Dendritic cell treated with granulocyte-macrophage colony-stimulating factor and Interleukin-4, amounts not matched to agents 40 ng/mL and 50 ng/mL, for 4 days (primary cell): ENCODE results near the gene TPPP.
"Not testable (repeated sequence)": the region's sequence is repeated elsewhere in the genome, so short reads cannot be mapped to it uniquely, and the experiment has no call there.

Experiments used
- H3K27ac Mint-ChIP-seq: one replicate; pipeline ENCODE4 v1.8.0; 2022; ENCODE audit warnings: mild to moderate bottlenecking, mixed read lengths
- H3K27me3 Mint-ChIP-seq: one replicate; pipeline ENCODE4 v1.8.0; 2022; ENCODE audit warnings: mild to moderate bottlenecking, mixed read lengths
- H3K36me3 Mint-ChIP-seq: one replicate; pipeline ENCODE4 v1.8.0; 2022; ENCODE audit warnings: low read depth, mixed read lengths
- H3K4me1 Mint-ChIP-seq: one replicate; pipeline ENCODE4 v1.8.0; 2022; ENCODE audit warnings: low read depth, mixed read lengths
- H3K4me3 Mint-ChIP-seq: one replicate; pipeline ENCODE4 v1.8.0; 2022; ENCODE audit warnings: mild to moderate bottlenecking, moderate library complexity, mixed read lengths
- H3K9me3 Mint-ChIP-seq: one replicate; pipeline ENCODE4 v1.8.0; 2022; ENCODE audit warnings: mixed read lengths
- intact Hi-C: fragments of 100-400 bp; cut with micrococcal nuclease; formaldehyde crosslinking; loops from one replicate; pipeline ENCODE4 v1.15.0; 2022

TPPP gene

GRCh38 chr5:708848-709517 lies 15.8 kb upstream of the TPPP start:
- H3K36me3 Mint-ChIP-seq, intact Hi-C loops: not testable (repeated sequence)

DNA sequence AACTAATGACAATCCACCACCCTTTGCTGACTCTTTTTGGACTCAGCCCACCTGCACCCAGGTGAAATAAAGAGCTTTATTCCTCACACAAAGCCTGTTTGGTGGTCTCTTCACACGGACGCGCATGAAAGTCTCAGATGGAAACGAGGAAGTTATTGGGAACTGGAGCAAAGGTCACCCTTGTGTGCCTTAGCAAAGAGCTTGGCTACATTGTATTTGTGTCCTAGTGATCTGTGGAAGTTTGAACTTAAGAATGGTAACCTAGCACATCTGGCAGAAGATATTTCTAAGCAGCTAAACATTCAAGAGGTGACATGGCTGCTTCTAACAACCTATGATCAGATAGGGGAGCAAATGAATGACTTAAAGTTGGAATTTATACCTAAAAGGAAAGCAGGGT lies 15.2 kb upstream of the TPPP start:
- H3K27ac Mint-ChIP-seq, H3K36me3 Mint-ChIP-seq, H3K9me3 Mint-ChIP-seq, H3K4me3 Mint-ChIP-seq, intact Hi-C loops, H3K4me1 Mint-ChIP-seq: not testable (repeated sequence)
- peaks cover 15% of the 10 kb centered on the region for H3K27me3 Mint-ChIP-seq

More at GRCh38 chr5:708848-709517, 15.8 kb upstream of the TPPP start:
- H3K9me3 Mint-ChIP-seq, H3K4me3 Mint-ChIP-seq, H3K4me1 Mint-ChIP-seq, H3K27ac Mint-ChIP-seq: not testable (repeated sequence)
- H3K27me3 Mint-ChIP-seq, result peaks cover 16% of the 10 kb centered on the region

GRCh38 chr5:706127-706526 lies 13.0 kb upstream of the TPPP start:
- H3K4me1 Mint-ChIP-seq, H3K36me3 Mint-ChIP-seq, H3K4me3 Mint-ChIP-seq, H3K9me3 Mint-ChIP-seq, intact Hi-C loops, H3K27ac Mint-ChIP-seq: not testable (repeated sequence)
- H3K27me3 Mint-ChIP-seq, result peaks cover 20% of the 10 kb centered on the region

DNA sequence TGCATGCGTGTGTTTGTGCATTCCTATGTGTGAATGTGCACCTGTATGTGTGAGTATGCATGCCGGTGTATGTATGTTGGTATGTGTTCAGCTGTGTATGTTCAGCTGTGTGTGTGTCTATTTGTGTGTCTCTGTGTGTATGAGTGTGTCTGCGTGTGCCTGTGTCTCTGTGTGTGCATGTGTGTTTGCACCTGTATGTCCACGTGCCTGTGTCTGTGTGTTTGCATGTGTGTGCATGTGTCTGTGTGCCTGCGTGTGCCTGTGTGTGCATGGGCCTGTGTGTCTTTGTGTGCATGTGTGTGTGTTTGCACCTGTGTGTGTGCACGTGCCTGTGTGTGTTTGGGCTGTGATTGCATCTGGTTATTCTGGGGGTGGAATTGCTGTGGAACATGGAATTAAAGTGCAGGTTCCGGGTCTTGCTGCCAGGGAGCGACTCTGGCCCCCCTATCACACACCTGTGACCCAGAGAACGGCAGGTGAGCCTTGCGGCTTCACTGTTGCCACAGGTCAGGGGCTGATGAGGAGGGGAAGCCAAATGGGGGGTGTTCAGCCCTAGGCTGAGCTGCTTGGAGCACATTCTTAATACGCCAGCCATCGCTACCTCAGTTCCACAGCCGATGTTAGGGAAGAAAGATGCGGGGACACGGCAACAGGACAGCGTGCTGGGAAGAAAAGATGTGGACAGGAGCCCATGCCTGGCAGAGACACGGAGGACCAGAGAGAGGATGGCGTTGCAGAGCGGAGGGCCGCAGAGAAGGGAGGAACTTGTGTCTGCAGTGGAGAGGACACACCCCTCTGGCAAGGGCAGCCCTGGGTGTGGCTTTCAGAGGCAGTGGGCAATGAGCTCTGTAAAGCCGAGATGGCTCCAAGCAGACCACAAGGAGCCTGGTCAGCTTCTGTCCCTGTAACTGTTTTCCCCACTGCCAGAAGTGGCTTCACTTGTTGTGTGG lies 3.9 kb upstream of the TPPP start:
- intact Hi-C loops, H3K4me1 Mint-ChIP-seq, H3K27ac Mint-ChIP-seq, H3K36me3 Mint-ChIP-seq, H3K4me3 Mint-ChIP-seq, H3K9me3 Mint-ChIP-seq: not testable (repeated sequence)
- H3K27me3 Mint-ChIP-seq, result peaks cover 46% of the 10 kb centered on the region

GRCh38 chr5:696191-696590 lies 3.0 kb upstream of the TPPP start:
- H3K27ac Mint-ChIP-seq, H3K36me3 Mint-ChIP-seq, intact Hi-C loops, H3K9me3 Mint-ChIP-seq, H3K4me1 Mint-ChIP-seq, H3K4me3 Mint-ChIP-seq: not testable (repeated sequence)
- peaks cover 46% of the 10 kb centered on the region for H3K27me3 Mint-ChIP-seq

DNA sequence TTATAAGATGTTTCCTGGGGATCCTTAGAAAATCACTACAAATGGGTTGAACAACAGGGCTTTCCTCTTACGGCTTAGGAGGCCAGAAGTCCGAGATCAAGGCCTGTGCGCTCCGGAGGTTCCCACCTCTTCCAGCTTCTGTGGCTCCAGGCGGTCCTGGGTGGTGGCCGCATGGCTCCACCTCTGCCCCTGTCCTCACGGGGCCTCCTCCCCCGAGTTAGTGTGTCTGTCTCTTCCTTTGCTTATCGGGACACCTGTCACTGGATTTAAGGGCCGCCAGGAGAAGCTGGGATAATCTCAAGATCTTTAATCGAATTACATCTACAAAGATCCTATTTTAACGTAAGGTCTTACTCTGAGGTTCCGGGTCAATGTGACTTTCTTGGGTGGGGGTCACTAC lies 2.3 kb upstream of the TPPP start:
- H3K27me3 Mint-ChIP-seq, result peaks cover 46% of the 10 kb centered on the region
- H3K4me1 Mint-ChIP-seq, H3K4me3 Mint-ChIP-seq, H3K36me3 Mint-ChIP-seq, intact Hi-C loops, H3K27ac Mint-ChIP-seq, H3K9me3 Mint-ChIP-seq: not testable (repeated sequence)

- peak overlapping the region; percentile 34 for H3K4me3 Mint-ChIP-seq
- intact Hi-C loops, H3K27ac Mint-ChIP-seq: not testable (repeated sequence)
Measured at GRCh38 chr5:694042-694431, 885 bp upstream of the TPPP start.

DNA sequence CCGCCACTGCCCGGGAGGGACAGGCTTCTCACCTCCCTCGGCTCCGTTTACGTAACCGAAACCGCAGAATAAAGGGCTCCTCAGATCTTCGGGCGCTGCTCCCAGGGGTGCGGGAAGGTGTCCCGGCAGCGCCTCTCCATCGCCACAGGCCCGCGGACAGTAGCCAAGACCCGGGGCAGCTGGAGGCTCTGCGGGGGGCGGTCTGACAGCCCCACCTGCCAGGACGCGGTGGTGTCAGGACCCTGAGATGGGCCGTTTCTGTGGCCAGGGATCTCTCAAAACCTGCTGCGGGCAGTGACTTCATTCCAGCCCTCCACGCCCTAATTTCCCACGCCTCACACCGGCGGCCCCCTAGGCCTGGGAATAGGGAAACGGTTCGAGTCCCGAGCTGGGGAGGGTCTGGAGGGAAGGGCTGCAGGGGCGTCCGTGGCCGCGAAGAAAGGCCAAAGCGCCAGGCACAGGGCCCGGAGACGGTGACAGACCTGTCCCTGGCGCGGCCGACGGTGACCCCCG lies 567 bp downstream of the TPPP start:
- H3K4me3 Mint-ChIP-seq, result peak overlapping the region; percentile 62
- peaks cover 36% of the 10 kb centered on the region for H3K27me3 Mint-ChIP-seq
- H3K36me3 Mint-ChIP-seq, H3K4me1 Mint-ChIP-seq, H3K27ac Mint-ChIP-seq, H3K9me3 Mint-ChIP-seq, intact Hi-C loops: not testable (repeated sequence)

More at GRCh38 chr5:694042-694431, 885 bp upstream of the TPPP start:
- H3K4me1 Mint-ChIP-seq, H3K36me3 Mint-ChIP-seq, H3K9me3 Mint-ChIP-seq: not testable (repeated sequence)
- H3K27me3 Mint-ChIP-seq, result peaks cover 42% of the 10 kb centered on the region

GRCh38 chr5:691817-692528 lies 1.2 kb downstream of the TPPP start:
- Mint-ChIP-seq H3K27me3 (peaks cover 30% of the 10 kb centered on the region), H3K27ac (no peak overlapping the region)
- intact Hi-C loops, result no loop called here

GRCh38 chr5:691049-691448 lies 2.1 kb downstream of the TPPP start:
- intact Hi-C loops, result not testable (repeated sequence)

More at GRCh38 chr5:691817-692528, 1.2 kb downstream of the TPPP start:
- peaks cover 7% of the 10 kb centered on the region for H3K4me1 Mint-ChIP-seq
- H3K9me3 Mint-ChIP-seq, result no peaks in the 10 kb centered on the region
- no peaks in the 10 kb centered on the region for H3K36me3 Mint-ChIP-seq
- H3K4me3 Mint-ChIP-seq, result no peak overlapping the region

DNA sequence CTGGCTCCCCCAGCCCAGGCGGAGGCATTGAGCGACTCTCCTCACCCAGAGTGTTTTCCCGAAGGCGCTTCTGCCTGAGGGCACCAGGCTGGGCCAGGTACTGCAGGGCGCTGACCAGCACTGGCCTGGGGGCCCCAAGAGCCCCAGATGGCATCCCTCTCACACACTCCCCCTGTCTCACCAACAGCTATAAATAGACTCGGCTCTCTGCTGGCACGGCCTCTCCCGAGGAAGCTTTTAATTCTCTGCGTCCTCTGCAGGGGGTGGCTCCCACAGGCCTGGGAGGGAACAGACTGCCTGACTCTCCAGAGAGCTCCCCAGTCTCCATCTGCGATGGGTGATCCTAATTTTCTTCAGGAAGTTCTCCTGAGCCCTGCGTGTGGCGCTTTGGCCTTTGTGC lies 2.9 kb downstream of the TPPP start:
- H3K27ac Mint-ChIP-seq, intact Hi-C loops, H3K9me3 Mint-ChIP-seq, H3K4me3 Mint-ChIP-seq, H3K36me3 Mint-ChIP-seq, H3K4me1 Mint-ChIP-seq: not testable (repeated sequence)
- H3K27me3 Mint-ChIP-seq, result peaks cover 23% of the 10 kb centered on the region

More at GRCh38 chr5:691049-691448, 2.1 kb downstream of the TPPP start:
- H3K4me1 Mint-ChIP-seq, H3K4me3 Mint-ChIP-seq, H3K9me3 Mint-ChIP-seq, H3K36me3 Mint-ChIP-seq, H3K27ac Mint-ChIP-seq: not testable (repeated sequence)
- H3K27me3 Mint-ChIP-seq, result peaks cover 22% of the 10 kb centered on the region

DNA sequence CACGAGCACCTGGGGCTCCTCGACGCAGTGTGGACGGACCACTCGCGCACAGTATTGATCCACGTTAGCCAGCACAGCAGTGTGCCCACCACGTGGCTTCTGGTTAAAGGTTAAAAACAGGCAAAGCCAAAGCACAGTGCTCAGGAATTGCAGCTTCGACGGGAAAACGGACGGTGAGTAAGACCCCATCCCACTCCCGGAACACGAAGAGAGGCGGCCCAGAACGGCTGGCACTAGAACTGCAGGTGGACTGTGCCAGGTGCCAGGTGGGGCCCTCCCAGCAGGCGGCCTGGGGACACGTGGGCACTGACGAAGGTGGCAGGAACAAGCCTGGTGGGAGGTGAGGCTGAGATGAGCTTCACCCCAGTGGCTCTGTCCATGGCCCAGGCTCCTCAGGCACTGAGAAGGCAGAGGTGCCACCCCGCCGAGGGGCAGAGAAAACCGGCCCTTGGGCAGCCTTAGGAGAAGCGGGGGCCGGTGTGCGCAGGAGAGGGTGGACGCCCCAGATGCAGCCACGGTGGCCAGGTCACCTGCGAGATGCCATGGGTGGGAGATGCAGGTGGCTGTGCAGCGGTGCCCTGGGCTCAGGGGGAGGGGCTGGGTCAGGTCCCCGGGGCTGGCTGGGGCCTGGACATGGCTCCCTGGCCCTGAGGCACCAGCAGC lies 4.7 kb downstream of the TPPP start:
- H3K27ac Mint-ChIP-seq, H3K4me1 Mint-ChIP-seq, intact Hi-C loops, H3K4me3 Mint-ChIP-seq, H3K36me3 Mint-ChIP-seq, H3K9me3 Mint-ChIP-seq: not testable (repeated sequence)
- peaks cover 21% of the 10 kb centered on the region for H3K27me3 Mint-ChIP-seq

DNA sequence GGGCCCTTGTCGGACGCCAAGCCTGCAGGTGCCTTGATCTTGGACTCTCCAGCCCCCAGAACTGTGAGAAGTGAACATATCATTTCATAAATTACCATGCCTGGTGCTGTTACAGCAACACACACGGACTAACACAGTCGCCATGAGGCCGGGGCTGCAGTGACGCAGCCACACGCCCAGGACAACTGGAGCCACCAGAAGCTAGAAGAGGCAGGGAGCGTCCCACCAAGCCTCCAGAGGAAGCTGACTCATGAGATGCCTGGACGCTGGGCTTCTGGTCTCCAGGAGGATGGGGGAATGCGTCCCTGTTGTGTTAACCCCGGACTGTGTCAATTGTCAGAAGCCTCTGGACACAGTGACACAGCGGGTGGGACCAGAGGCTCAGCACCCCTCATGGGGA lies 6.2 kb downstream of the TPPP start:
- H3K4me3 Mint-ChIP-seq, intact Hi-C loops, H3K27ac Mint-ChIP-seq, H3K4me1 Mint-ChIP-seq, H3K36me3 Mint-ChIP-seq, H3K9me3 Mint-ChIP-seq: not testable (repeated sequence)
- H3K27me3 Mint-ChIP-seq, result peaks cover 17% of the 10 kb centered on the region

DNA sequence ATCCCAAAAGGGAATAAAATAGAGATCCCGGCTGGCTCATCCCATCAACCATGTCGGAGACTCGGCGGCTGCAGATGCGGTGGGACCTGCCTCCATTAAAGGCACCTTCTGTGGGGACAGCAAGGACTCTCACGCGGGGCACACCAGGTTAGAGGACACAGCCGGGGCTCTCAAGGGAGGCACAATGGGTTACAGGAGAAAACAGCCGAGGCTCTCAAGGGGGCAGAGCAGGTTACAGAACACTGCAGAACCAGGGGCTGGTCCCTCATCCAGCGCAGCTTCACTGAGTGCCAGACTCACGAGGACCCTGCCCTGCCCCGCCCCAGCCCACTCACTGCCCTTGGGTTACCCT lies 7.0 kb downstream of the TPPP start:
- H3K9me3 Mint-ChIP-seq, H3K4me3 Mint-ChIP-seq, H3K27ac Mint-ChIP-seq, intact Hi-C loops, H3K4me1 Mint-ChIP-seq, H3K36me3 Mint-ChIP-seq: not testable (repeated sequence)
- H3K27me3 Mint-ChIP-seq, result peaks cover 16% of the 10 kb centered on the region
